Neural cell (in vitro differentiated cells): ENCODE measurements around the gene WDFY1. TPM values are rescaled to one million over a fixed set of nuclear protein-coding genes. Genes with fewer than 3 reads are reported as not detected.

Source experiments
- H2AFZ ChIP-seq: fragments of 200-600, 300-800 bp; sonication (generic), shearing (Covaris generic); 2 replicates; pipeline ENCODE4 v1.6.0; 2014; ENCODE audit warnings: low read depth, mild to moderate bottlenecking, antibody characterized with exemption, low read length, moderate library complexity
- H3F3A ChIP-seq: fragments of 200-600 bp; shearing (Covaris generic); 2 replicates; pipeline ENCODE4 v1.6.1; 2016; ENCODE audit warnings: mild to moderate bottlenecking, moderate library complexity, mixed read lengths, antibody characterized with exemption, low read length; ENCODE audit not compliant: insufficient read depth, poor library complexity, severe bottlenecking
- H3K27ac ChIP-seq: fragments of 200-600, 300-800 bp; sonication (generic), shearing (Covaris generic); 2 replicates; pipeline ENCODE4 v1.5.1; 2014; ENCODE audit warnings: mild to moderate bottlenecking, low read length, moderate library complexity
- H3K27me3 ChIP-seq: fragments of 300-800, 200-600 bp; sonication (generic), shearing (Covaris generic); 2 replicates; pipeline ENCODE4 v1.6.0; 2014; ENCODE audit warnings: mild to moderate bottlenecking, low read depth, low read length, moderate library complexity; ENCODE audit not compliant: insufficient read depth
- H3K36me3 ChIP-seq: fragments of 300-800, 200-600 bp; sonication (generic), shearing (Covaris generic); 2 replicates; pipeline ENCODE4 v1.5.1; 2014; ENCODE audit warnings: mild to moderate bottlenecking, antibody characterized with exemption, low read length, moderate library complexity; ENCODE audit not compliant: insufficient read depth
- H3K4me2 ChIP-seq: fragments of 300-800, 200-600 bp; sonication (generic), shearing (Covaris generic); 2 replicates; pipeline ENCODE4 v1.6.0; 2014; ENCODE audit warnings: mild to moderate bottlenecking, low read length
- H3K4me3 ChIP-seq: fragments of 300-800, 200-600 bp; sonication (generic), shearing (Covaris generic); 2 replicates; pipeline ENCODE4 v1.5.1; 2014; ENCODE audit warnings: mild to moderate bottlenecking, low read length, moderate library complexity
- H3K79me2 ChIP-seq: fragments of 200-600 bp; shearing (Covaris generic); replicated peaks from 2 replicates; pipeline ENCODE4 v1.6.0; 2014; ENCODE audit warnings: mild to moderate bottlenecking, low read length, moderate library complexity; ENCODE audit not compliant: insufficient read depth
- H3K9ac ChIP-seq: fragments of 300-800, 200-600 bp; sonication (generic), shearing (Covaris generic); 2 replicates; pipeline ENCODE4 v1.6.1; 2016; ENCODE audit warnings: mild to moderate bottlenecking, low read length, mixed read lengths
- H3K9me2 ChIP-seq: fragments of 200-600 bp; shearing (Covaris generic); 2 replicates; pipeline ENCODE4 v1.6.1; 2016; ENCODE audit warnings: mild to moderate bottlenecking, low read length, mixed read lengths; ENCODE audit not compliant: insufficient read depth
- H3K9me3 ChIP-seq: fragments of 200-600, 300-800 bp; sonication (generic), shearing (Covaris generic); 2 replicates; pipeline ENCODE4 v1.6.1; 2016; ENCODE audit warnings: mild to moderate bottlenecking, mixed run types, low read length, moderate library complexity, mixed read lengths
- H4K20me1 ChIP-seq: fragments of 200-600 bp; shearing (Covaris generic); 2 replicates; pipeline ENCODE4 v1.6.1; 2016; ENCODE audit warnings: mild to moderate bottlenecking, mixed run types; ENCODE audit not compliant: insufficient read depth
- EP300 ChIP-seq: fragments of 450-650 bp; conservative IDR thresholded peaks from 2 replicates; pipeline ENCODE4 v1.6.1; 2014; ENCODE audit warnings: antibody characterized with exemption, mild to moderate bottlenecking, moderate library complexity; ENCODE audit not compliant: poor library complexity, severe bottlenecking
- EZH2 ChIP-seq: fragments of 200-600, 300-800 bp; shearing (Covaris generic), sonication (generic); IDR thresholded peaks from 2 replicates; pipeline ENCODE4 v1.6.1; 2014; ENCODE audit warnings: antibody characterized with exemption, low read length, borderline replicate concordance, mild to moderate bottlenecking; ENCODE audit not compliant: insufficient read depth, poor library complexity, severe bottlenecking
- MXI1 ChIP-seq: fragments of 450-650 bp; conservative IDR thresholded peaks from 2 replicates; pipeline ENCODE4 v1.6.1; 2014; ENCODE audit warnings: antibody characterized with exemption, mild to moderate bottlenecking; ENCODE audit not compliant: poor library complexity, severe bottlenecking
- POLR2AphosphoS5 ChIP-seq: IDR thresholded peaks from 2 replicates; pipeline ENCODE4 v1.6.1; 2012
- RAD21 ChIP-seq: fragments of 450-650 bp; conservative IDR thresholded peaks from 2 replicates; pipeline ENCODE4 v1.6.1; 2014; ENCODE audit warnings: antibody characterized with exemption, mild to moderate bottlenecking, moderate library complexity
- SMC3 ChIP-seq: fragments of 450-650 bp; conservative IDR thresholded peaks from 2 replicates; pipeline ENCODE4 v1.6.1; 2014; ENCODE audit warnings: antibody characterized with exemption, mild to moderate bottlenecking, moderate library complexity; ENCODE audit not compliant: poor library complexity
- TAF1 ChIP-seq: IDR thresholded peaks from 2 replicates; pipeline ENCODE4 v1.6.1; 2012; ENCODE audit warnings: low read depth
- polyA plus RNA-seq: library from polyadenylated mRNA; depleted of rRNA; stranded (reverse); fragments of >200 nt; gene quantifications from 2 replicates; pipeline ENCODE4 v1.2.3, GENCODE V29; 2014
- TF ChIP-seq, protein P1 (sequence below): IDR thresholded peaks from 2 replicates; pipeline ENCODE4 v1.6.1; 2012; ENCODE audit warnings: borderline replicate concordance
- TF ChIP-seq, protein P2 (sequence below): fragments of 450-650 bp; IDR thresholded peaks from 2 replicates; pipeline ENCODE4 v1.5.1; 2014; ENCODE audit warnings: antibody characterized with exemption, mild to moderate bottlenecking, moderate library complexity; ENCODE audit not compliant: poor library complexity, severe bottlenecking

Gene WDFY1
- polyA plus RNA-seq, 1 donor from 2014 or later = 49.4 TPM

DNA sequence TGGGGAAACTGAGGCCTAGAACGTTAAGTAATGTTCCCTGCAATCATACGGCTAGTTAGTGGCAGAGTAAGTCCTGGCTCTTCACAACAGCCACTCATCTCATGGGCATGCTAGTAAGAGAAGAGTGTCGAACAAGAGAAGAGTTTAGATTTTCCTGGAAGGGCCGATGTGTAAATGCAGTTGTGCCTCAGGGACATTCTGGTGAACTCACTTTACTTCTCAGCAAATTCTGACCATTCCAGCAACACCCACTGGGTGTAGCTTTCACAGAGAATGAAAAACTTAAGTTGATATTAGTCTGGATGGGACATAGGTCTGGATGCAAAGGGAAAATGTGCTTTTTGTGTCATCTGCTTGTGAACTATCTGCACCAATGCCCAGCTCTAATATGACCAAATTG is 35.7 kb upstream of the WDFY1 start:
- TF ChIP-seq, protein P1, sequence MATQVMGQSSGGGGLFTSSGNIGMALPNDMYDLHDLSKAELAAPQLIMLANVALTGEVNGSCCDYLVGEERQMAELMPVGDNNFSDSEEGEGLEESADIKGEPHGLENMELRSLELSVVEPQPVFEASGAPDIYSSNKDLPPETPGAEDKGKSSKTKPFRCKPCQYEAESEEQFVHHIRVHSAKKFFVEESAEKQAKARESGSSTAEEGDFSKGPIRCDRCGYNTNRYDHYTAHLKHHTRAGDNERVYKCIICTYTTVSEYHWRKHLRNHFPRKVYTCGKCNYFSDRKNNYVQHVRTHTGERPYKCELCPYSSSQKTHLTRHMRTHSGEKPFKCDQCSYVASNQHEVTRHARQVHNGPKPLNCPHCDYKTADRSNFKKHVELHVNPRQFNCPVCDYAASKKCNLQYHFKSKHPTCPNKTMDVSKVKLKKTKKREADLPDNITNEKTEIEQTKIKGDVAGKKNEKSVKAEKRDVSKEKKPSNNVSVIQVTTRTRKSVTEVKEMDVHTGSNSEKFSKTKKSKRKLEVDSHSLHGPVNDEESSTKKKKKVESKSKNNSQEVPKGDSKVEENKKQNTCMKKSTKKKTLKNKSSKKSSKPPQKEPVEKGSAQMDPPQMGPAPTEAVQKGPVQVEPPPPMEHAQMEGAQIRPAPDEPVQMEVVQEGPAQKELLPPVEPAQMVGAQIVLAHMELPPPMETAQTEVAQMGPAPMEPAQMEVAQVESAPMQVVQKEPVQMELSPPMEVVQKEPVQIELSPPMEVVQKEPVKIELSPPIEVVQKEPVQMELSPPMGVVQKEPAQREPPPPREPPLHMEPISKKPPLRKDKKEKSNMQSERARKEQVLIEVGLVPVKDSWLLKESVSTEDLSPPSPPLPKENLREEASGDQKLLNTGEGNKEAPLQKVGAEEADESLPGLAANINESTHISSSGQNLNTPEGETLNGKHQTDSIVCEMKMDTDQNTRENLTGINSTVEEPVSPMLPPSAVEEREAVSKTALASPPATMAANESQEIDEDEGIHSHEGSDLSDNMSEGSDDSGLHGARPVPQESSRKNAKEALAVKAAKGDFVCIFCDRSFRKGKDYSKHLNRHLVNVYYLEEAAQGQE = no peak
- TF ChIP-seq EZH2 = no peak
- Histone ChIP-seq H3K9ac (no peak overlapping the region), H3F3A (no peaks in the 10 kb centered on the region), H2AFZ (no peak overlapping the region), H3K79me2 (no peaks in the 10 kb centered on the region), H3K9me3 (no peaks in the 10 kb centered on the region), H3K4me3 (no peak overlapping the region), H3K36me3 (peaks cover 5% of the 10 kb centered on the region), H3K27ac (no peak overlapping the region), H3K4me2 (no peak overlapping the region), H4K20me1 (no peaks in the 10 kb centered on the region), H3K27me3 (no peaks in the 10 kb centered on the region), H3K9me2 (no peaks in the 10 kb centered on the region)

DNA sequence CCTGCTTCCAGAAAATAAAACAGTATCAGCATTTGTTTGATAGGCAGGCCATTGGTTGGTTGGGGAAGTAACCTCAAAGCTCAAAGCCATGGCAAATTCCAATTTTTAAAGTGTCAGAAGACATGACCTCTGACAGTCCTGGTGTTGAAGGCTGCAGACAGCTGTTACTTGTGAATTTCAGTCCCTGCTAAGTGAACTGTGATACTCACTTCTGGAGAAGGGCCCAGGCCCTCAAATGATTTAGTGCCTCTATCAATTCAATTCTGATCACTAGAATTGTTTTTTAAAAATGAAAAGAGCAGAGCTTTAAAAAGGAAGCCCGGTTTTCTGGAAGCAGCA is 35.2 kb upstream of the WDFY1 start:
- no peak overlapping the region for H3K4me3 ChIP-seq
- no peaks in the 10 kb centered on the region for H3K79me2 ChIP-seq
- no peak overlapping the region for H3K9ac ChIP-seq
- H3K36me3 ChIP-seq = peaks cover 5% of the 10 kb centered on the region
- no peaks in the 10 kb centered on the region for H3K9me2 ChIP-seq
- H2AFZ ChIP-seq = no peak overlapping the region
- H3K9me3 ChIP-seq = no peaks in the 10 kb centered on the region
- no peaks in the 10 kb centered on the region for H4K20me1 ChIP-seq
- no peaks in the 10 kb centered on the region for H3K27me3 ChIP-seq
- H3F3A ChIP-seq = no peaks in the 10 kb centered on the region
- no peak overlapping the region for H3K4me2 ChIP-seq
- no peak for TF ChIP-seq SMC3
- H3K27ac ChIP-seq = no peak overlapping the region

DNA sequence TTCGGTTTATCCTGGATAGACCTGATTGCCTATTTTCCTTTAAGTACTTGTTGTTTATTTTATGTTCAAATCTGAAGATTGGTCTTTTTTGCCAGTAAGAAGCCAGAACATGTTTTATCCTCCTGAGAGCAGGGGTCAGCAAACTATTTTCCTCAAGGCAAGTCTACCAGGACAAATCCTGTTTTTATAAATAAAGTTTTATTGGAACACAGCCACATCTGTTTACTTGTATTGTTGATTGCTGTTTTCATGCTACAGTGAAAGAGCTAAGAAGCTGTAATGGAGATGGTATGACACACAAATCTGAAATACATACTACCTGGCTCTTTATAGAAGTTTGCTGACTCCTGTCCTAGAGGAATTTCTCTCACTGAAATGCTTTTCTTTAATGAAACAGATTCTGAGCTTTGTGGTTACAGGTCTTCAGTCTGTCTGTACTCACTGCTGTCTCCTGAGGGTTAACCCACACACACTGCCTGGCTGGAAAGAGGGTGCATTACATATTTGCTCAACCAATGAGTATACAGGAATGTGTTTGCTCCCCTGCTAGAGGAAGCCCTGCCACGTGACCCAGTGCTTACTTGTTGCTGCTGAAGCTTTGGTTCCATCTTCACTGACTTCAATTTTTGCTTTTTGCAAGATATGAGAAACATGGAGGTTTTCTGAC is 34.7 kb upstream of the WDFY1 start:
- Histone ChIP-seq H3K36me3 (peaks cover 5% of the 10 kb centered on the region), H3F3A (no peaks in the 10 kb centered on the region), H2AFZ (no peak overlapping the region), H3K27me3 (no peaks in the 10 kb centered on the region), H3K9me3 (no peaks in the 10 kb centered on the region), H4K20me1 (no peaks in the 10 kb centered on the region), H3K9me2 (no peaks in the 10 kb centered on the region), H3K4me3 (no peak overlapping the region), H3K27ac (no peak overlapping the region), H3K4me2 (no peak overlapping the region), H3K9ac (no peak overlapping the region), H3K79me2 (no peaks in the 10 kb centered on the region)
- no peak for TF ChIP-seq SMC3
- TF ChIP-seq EP300 = no peak
- no peak for TF ChIP-seq POLR2AphosphoS5
- TF ChIP-seq, protein P2, sequence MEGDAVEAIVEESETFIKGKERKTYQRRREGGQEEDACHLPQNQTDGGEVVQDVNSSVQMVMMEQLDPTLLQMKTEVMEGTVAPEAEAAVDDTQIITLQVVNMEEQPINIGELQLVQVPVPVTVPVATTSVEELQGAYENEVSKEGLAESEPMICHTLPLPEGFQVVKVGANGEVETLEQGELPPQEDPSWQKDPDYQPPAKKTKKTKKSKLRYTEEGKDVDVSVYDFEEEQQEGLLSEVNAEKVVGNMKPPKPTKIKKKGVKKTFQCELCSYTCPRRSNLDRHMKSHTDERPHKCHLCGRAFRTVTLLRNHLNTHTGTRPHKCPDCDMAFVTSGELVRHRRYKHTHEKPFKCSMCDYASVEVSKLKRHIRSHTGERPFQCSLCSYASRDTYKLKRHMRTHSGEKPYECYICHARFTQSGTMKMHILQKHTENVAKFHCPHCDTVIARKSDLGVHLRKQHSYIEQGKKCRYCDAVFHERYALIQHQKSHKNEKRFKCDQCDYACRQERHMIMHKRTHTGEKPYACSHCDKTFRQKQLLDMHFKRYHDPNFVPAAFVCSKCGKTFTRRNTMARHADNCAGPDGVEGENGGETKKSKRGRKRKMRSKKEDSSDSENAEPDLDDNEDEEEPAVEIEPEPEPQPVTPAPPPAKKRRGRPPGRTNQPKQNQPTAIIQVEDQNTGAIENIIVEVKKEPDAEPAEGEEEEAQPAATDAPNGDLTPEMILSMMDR = no peak
- no peak for TF ChIP-seq EZH2
- no peak for TF ChIP-seq MXI1
- TF ChIP-seq TAF1 = no peak
- no peak for TF ChIP-seq RAD21
- TF ChIP-seq, protein P1 = no peak
